HepG2 (cell line): Measurements from ENCODE around the gene GALNT8. TPM values are rescaled to one million over a fixed set of nuclear protein-coding genes. Genes with fewer than 3 reads are reported as not detected.

Experiments used
- ATAC-seq: fragments of 200-7000 bp; cut with Tn5 transposase; 3 replicates; pipeline ENCODE4 v1.9.1; 2020; ENCODE audit warnings: mild to moderate bottlenecking, moderate library complexity
- BruUV-seq: library from RNA; stranded (reverse); fragments of 400-500 nt; replicated peaks from 2 replicates; lab custom pipeline; 2021; lab: Mats Ljungman, UMichigan
- CTCF ChIA-PET: fragments of 300-600 bp; formaldehyde crosslinking; extraction: SDS; loops from one replicate; lab custom pipeline; 2021; ENCODE audit warnings: low total read pairs, inconsistent platforms, low intra/inter-chr PET ratio; lab: Yijun Ruan, JAX
- POLR2A ChIA-PET: fragments of 350-600 bp; sonication (Branson Sonifier 250); formaldehyde crosslinking; loops from one replicate; lab custom pipeline; 2020; ENCODE audit warnings: antibody characterized with exemption, inconsistent platforms; lab: Yijun Ruan, JAX
- DNase-seq: peaks from one replicate; pipeline ENCODE4 v3.0.0-alpha.2; 2015; ENCODE audit warnings: low spot score
- FAIRE-seq: peaks from 3 replicates; lab custom pipeline; 2011; peaks lifted over from hg19 to GRCh38; lab: Jason Lieb, UNC
- H2AFZ ChIP-seq: one replicate; pipeline ENCODE4 v1.6.1; 2011; ENCODE audit warnings: low read length, inconsistent platforms
- H3K27ac ChIP-seq: fragments of 300-600 bp; 3 replicates; pipeline ENCODE4 v1.8.0; 2011; ENCODE audit warnings: mixed run types, mild to moderate bottlenecking, mixed read lengths, low read length, inconsistent platforms; ENCODE audit not compliant: insufficient read depth; ENCODE audit errors: extremely low read length
- H3K27me3 ChIP-seq, 2 experiments: fragments of 200-600 bp in 1 of 2; 2 replicates in 1 of 2; 3 replicates in 1 of 2; pipeline versions ENCODE4 v1.6.0 to v1.8.0; 2011; ENCODE audit warnings: low read length in 2 of 2, mild to moderate bottlenecking in 2 of 2, moderate library complexity in 2 of 2, inconsistent platforms in 1 of 2; ENCODE audit not compliant: insufficient read depth in 2 of 2, control insufficient read depth in 1 of 2
- H3K36me3 ChIP-seq, 2 experiments: fragments of 200-600 bp in 1 of 2; replicated peaks in 1 of 2; 2 replicates in 1 of 2; 3 replicates in 1 of 2; pipeline versions ENCODE4 v1.5.1 to v1.8.0; 2011; ENCODE audit warnings: low read length in 2 of 2, inconsistent platforms in 1 of 2; ENCODE audit not compliant: insufficient read depth in 2 of 2, control insufficient read depth in 1 of 2
- H3K4me1 ChIP-seq: 2 replicates; pipeline ENCODE4 v1.5.1; 2012; ENCODE audit warnings: low read length, inconsistent platforms; ENCODE audit not compliant: insufficient read depth
- H3K4me2 ChIP-seq: 2 replicates; pipeline ENCODE4 v1.6.0; 2011; ENCODE audit warnings: low read depth, low read length, inconsistent platforms
- H3K4me3 ChIP-seq, 3 experiments: fragments of 200-600 bp in 1 of 3; sonication (generic), shearing (Covaris generic) in 1 of 3; replicated peaks in 1 of 3; 2 replicates each; pipeline ENCODE4 v1.5.1; 2011 to 2016; ENCODE audit warnings: low read length in 3 of 3, inconsistent platforms in 2 of 3, low read depth in 2 of 3, mild to moderate bottlenecking in 2 of 3, control low read depth in 1 of 3, mixed read lengths in 1 of 3; ENCODE audit not compliant: insufficient read depth in 1 of 3
- H3K79me2 ChIP-seq: one replicate; pipeline ENCODE4 v1.6.1; 2011; ENCODE audit warnings: low read length, inconsistent platforms; ENCODE audit not compliant: insufficient read depth
- H3K9ac ChIP-seq: 2 replicates; pipeline ENCODE4 v1.6.0; 2011; ENCODE audit warnings: mild to moderate bottlenecking, low read depth, low read length, inconsistent platforms; ENCODE audit not compliant: insufficient read depth
- H3K9me3 ChIP-seq: 2 replicates; pipeline ENCODE4 v1.5.1; 2012; ENCODE audit warnings: mild to moderate bottlenecking, low read length
- H4K20me1 ChIP-seq: 2 replicates; pipeline ENCODE4 v1.6.0; 2011; ENCODE audit warnings: inconsistent platforms, mild to moderate bottlenecking, low read length, moderate library complexity; ENCODE audit not compliant: insufficient read depth
- ATF6 ChIP-seq: sonication (generic); formaldehyde crosslinking; conservative IDR thresholded peaks from 2 replicates; pipeline ENCODE4 v1.4.0; 2020; ENCODE audit warnings: missing genetic modification reagents
- DR1 ChIP-seq: sonication (generic); formaldehyde crosslinking; IDR thresholded peaks from 2 replicates; pipeline ENCODE4 v1.8.0; 2021; ENCODE audit warnings: mild to moderate bottlenecking, missing genetic modification reagents, inconsistent platforms
- GPN1 ChIP-seq: sonication (generic); formaldehyde crosslinking; IDR thresholded peaks from 2 replicates; pipeline ENCODE4 v1.5.1; 2020; ENCODE audit warnings: missing genetic modification reagents, borderline replicate concordance
- HMGXB3 ChIP-seq: sonication (generic); formaldehyde crosslinking; IDR thresholded peaks from 2 replicates; pipeline ENCODE4 v1.4.0; 2020; ENCODE audit warnings: missing genetic modification reagents, borderline replicate concordance
- MNT ChIP-seq: fragments of 450-650 bp; IDR thresholded peaks from 2 replicates; pipeline ENCODE4 v1.6.1; 2016
- NAIF1 ChIP-seq: sonication (generic); formaldehyde crosslinking; IDR thresholded peaks from 2 replicates; pipeline ENCODE4 v1.5.0; 2020; ENCODE audit warnings: mild to moderate bottlenecking, missing genetic modification reagents, borderline replicate concordance
- PHF20 ChIP-seq: sonication (generic); formaldehyde crosslinking; IDR thresholded peaks from 2 replicates; pipeline ENCODE4 v1.5.0; 2020; ENCODE audit warnings: mild to moderate bottlenecking, missing genetic modification reagents
- SP2 ChIP-seq: sonication (generic); formaldehyde crosslinking; IDR thresholded peaks from 2 replicates; pipeline ENCODE4 v1.5.1; 2020; ENCODE audit warnings: mild to moderate bottlenecking, missing genetic modification reagents
- SPEN ChIP-seq: sonication (generic); formaldehyde crosslinking; IDR thresholded peaks from 2 replicates; pipeline ENCODE4 v1.5.1; 2020; ENCODE audit warnings: low read depth, mild to moderate bottlenecking, missing genetic modification reagents
- WGBS: methylation state at CpG from one replicate; pipeline ENCODE4 v1.1.6; 2017; ENCODE audit warnings: low lambda C conversion rate; 5-methylcytosine and 5-hydroxymethylcytosine counted together
- in situ Hi-C: cut with HindIII; loops from 2 replicates; pipeline ENCODE4 v1.10.0; 2017; ENCODE audit warnings: low pct_unique_long_range_greater_than_20kb; ENCODE audit not compliant: extremely low pct_ligation_motif_present
- intact Hi-C: fragments of 100-400 bp; cut with micrococcal nuclease; formaldehyde crosslinking; loops from one replicate; pipeline ENCODE4 v1.10.0; 2022; ENCODE audit not compliant: unreplicated experiment
- polyA plus RNA-seq, 8 experiments: library from polyadenylated mRNA; depleted of rRNA in 3 of 8; stranded (reverse) in 7 of 8; unstranded in 1 of 8; fragments of >200 nt; fragmentation: Illumina TruSeq in 4 of 8; extraction: Trizol in 4 of 8; gene quantifications; 2 replicates each; pipeline versions ENCODE4 v1.2.1 to v1.2.3, GENCODE V29; 2011 to 2016; ENCODE audit warnings: low read depth in 4 of 8, missing spikeins in 1 of 8, mixed read lengths in 1 of 8; ENCODE audit not compliant: insufficient read depth in 1 of 8
- total RNA-seq, 5 experiments: library from RNA; depleted of rRNA; stranded (reverse); fragments of >200 nt; fragmentation: Illumina TruSeq; extraction: Trizol; gene quantifications; 2 replicates each; pipeline ENCODE4 v1.2.3, GENCODE V29; 2016; ENCODE audit warnings: low read depth in 1 of 5

Gene GALNT8
- total and polyA plus RNA-seq, 2 of the 13 experiments (the other 11 are each of a cell fraction or from before 2014, with no cell fraction given): 0.45 TPM; not detected in 1

- peaks cover 0 to 13% of the 10 kb centered on the region in 2 experiments; a peak in 3 of 5 replicates for H3K27me3 ChIP-seq
- no peaks in the 10 kb centered on the region for H3K9me3 ChIP-seq
- no peaks in the 10 kb centered on the region for H4K20me1 ChIP-seq
- no peak for FAIRE-seq
- in situ Hi-C loops (no loop called here), intact Hi-C loops (no loop called here)
- no peak overlapping the region for H3K27ac ChIP-seq
- no peak for ATAC-seq
- POLR2A ChIA-PET: no interaction called here
- H3K79me2 ChIP-seq: no peaks in the 10 kb centered on the region
- no TSS peak for BruUV-seq
- no peak overlapping the region for H3K9ac ChIP-seq
- CTCF ChIA-PET: no interaction called here
- H3K4me3 ChIP-seq: no peak overlapping the region
- peak; percentile 64 for TF ChIP-seq MNT
- TF ChIP-seq PHF20: no peak
- no peak overlapping the region for H3K4me2 ChIP-seq
- no peak overlapping the region for H2AFZ ChIP-seq
- peaks cover 8% of the 10 kb centered on the region; the same call in 1 of the 2 replicates for H3K4me1 ChIP-seq
- no peak for DNase-seq
- H3K36me3 ChIP-seq: no peaks in the 10 kb centered on the region
These were observed 80.4 kb downstream of the GALNT8 start for GRCh38 chr12:4800555-4800954.

GRCh38 chr12:4802841-4803240, 82.6 kb downstream of the GALNT8 start:
- Histone ChIP-seq H3K9me3 (no peaks in the 10 kb centered on the region), H4K20me1 (no peaks in the 10 kb centered on the region), H3K27me3 (peaks cover 1 to 22% of the 10 kb centered on the region in 2 experiments; a peak in 3 of 5 replicates), H3K4me3 (no peak overlapping the region), H3K27ac (no peak overlapping the region), H3K9ac (no peak overlapping the region), H3K4me2 (no peak overlapping the region), H3K4me1 (peaks cover 8% of the 10 kb centered on the region; the same call in 1 of the 2 replicates), H3K79me2 (no peaks in the 10 kb centered on the region), H2AFZ (no peak overlapping the region), H3K36me3 (no peaks in the 10 kb centered on the region)
- intact Hi-C loops: no loop called here
- ChIA-PET CTCF (no interaction called here), POLR2A (no interaction called here)
- BruUV-seq: no TSS peak
- FAIRE-seq: no peak
- ATAC-seq: no peak
- in situ Hi-C loops: no loop called here
- no peak for DNase-seq
- 0% methylated on average over 2 of the region's 2 CpGs for WGBS
- TF ChIP-seq NAIF1 (CRISPR knock-in tag): no peak
- TF ChIP-seq SPEN (CRISPR knock-in tag): no peak
- TF ChIP-seq DR1 (CRISPR knock-in tag): no peak
- no peak for TF ChIP-seq SP2
- no peak for TF ChIP-seq HMGXB3 (CRISPR knock-in tag)
- TF ChIP-seq ATF6 (CRISPR knock-in tag): no peak
- no peak for TF ChIP-seq GPN1
